ENCODE measurements around the gene C19orf25. TPM values are rescaled to one million over a fixed set of nuclear protein-coding genes. Genes with fewer than 3 reads are reported as not detected.

The C19orf25 gene
- total RNA-seq, 2 donors from 2014 or later: 54.0 to 93.0 TPM

DNA sequence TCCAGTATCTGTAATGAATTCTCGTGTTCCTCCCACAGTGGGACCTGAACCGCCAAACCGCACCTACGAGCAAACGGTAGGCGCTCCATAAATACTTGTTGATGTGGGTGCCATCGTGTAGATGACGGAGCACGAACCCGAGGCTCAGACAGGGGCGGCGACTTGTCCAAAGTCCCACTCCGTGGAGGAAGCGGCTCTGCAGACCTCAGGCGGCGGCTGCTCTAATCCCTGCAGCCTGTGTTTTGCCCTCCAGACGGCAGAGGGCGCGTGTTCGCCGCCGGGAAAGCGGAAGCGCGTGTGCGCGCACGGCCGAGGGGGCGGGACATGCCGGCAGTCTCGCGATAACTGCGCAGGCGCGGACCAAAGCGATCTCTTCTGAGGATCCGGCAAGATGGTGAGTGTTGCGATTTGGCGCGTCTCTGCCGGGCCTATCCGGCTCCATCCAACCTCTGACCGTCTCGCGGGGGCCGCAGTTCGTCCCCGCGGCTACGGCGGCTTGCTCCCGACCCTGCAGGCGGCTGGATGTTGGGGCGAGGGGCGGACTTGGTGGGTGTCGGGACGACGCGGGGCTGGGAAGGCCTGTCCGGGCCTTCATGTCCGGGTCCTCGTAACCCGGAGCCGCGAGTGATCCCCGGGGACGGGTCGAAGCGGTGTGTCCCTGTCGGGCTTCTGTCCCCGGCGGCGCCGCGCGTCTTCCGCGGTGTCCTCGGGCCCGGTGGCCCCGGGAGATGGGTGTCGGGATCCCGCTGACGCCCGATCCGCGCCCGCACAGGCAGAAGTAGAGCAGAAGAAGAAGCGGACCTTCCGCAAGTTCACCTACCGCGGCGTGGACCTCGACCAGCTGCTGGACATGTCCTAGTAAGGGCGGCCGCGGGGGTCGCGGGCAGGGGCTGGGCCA, 40.7 kb downstream of the C19orf25 start, which contains the start of gene RPS15:
RPS15 (plus strand) TSS at position 362 of the 898 bp plus-strand sequence; CDS start at position 392, 30 bp downstream.
- TF ChIP-seq POLR2AphosphoS5 (IDR thresholded peaks at IDR 0.05): peak; percentile 99
- TF ChIP-seq POLR2A (IDR thresholded peaks at IDR 0.05): peak; percentile 84
- TF ChIP-seq, protein P1, sequence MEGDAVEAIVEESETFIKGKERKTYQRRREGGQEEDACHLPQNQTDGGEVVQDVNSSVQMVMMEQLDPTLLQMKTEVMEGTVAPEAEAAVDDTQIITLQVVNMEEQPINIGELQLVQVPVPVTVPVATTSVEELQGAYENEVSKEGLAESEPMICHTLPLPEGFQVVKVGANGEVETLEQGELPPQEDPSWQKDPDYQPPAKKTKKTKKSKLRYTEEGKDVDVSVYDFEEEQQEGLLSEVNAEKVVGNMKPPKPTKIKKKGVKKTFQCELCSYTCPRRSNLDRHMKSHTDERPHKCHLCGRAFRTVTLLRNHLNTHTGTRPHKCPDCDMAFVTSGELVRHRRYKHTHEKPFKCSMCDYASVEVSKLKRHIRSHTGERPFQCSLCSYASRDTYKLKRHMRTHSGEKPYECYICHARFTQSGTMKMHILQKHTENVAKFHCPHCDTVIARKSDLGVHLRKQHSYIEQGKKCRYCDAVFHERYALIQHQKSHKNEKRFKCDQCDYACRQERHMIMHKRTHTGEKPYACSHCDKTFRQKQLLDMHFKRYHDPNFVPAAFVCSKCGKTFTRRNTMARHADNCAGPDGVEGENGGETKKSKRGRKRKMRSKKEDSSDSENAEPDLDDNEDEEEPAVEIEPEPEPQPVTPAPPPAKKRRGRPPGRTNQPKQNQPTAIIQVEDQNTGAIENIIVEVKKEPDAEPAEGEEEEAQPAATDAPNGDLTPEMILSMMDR (IDR thresholded peaks at IDR 0.05): peak; percentile 95 to 99 (median 98)
- Histone ChIP-seq H3K9me3 (no peaks in the 10 kb centered on the region), H3K36me3 (peaks cover 4 to 28% of the 10 kb centered on the region in 2 donors), H3K4me3 (peak within 1 kb of the TSS; percentile 71 to 88), H3K27ac (peak within 1 kb of the TSS; percentile 73 to 81), H3K4me1 (replicated peaks) (peaks cover 14% of the 10 kb centered on the region), H3K27me3 (replicated peaks; ENCODE audit: insufficient read depth) (no peaks in the 10 kb centered on the region)
- intact Hi-C loops (cut with DNase I): loop anchor here (5.0 kb wide), 1 partner anchor 161 kb away; the partner anchor contains the start of gene FAM174C
- peak; percentile 92 for DNase-seq (ENCODE audit: low spot score)
- 2% methylated on average over 80 of the region's 100 CpGs for WGBS

- intact Hi-C loops (cut with DNase I): loop anchor here (5.0 kb wide), 1 partner anchor 160 kb away; the partner anchor contains the start of gene FAM174C
- no peaks in the 10 kb centered on the region for H3K9me3 ChIP-seq
- no peak overlapping the region for H3K27ac ChIP-seq
- peaks cover 6 to 35% of the 10 kb centered on the region in 2 donors for H3K36me3 ChIP-seq
- H3K4me3 ChIP-seq: no peak overlapping the region
- no peak for TF ChIP-seq POLR2A (IDR thresholded peaks at IDR 0.05)
- H3K27me3 ChIP-seq (replicated peaks; ENCODE audit: insufficient read depth): no peaks in the 10 kb centered on the region
- DNase-seq (ENCODE audit: low spot score): no peak
- peaks cover 14% of the 10 kb centered on the region for H3K4me1 ChIP-seq (replicated peaks)
- 54% methylated on average over 8 of the region's 8 CpGs for WGBS
These were observed 41.4 kb downstream of the C19orf25 start for GRCh38 chr19:1437609-1438008.

DNA sequence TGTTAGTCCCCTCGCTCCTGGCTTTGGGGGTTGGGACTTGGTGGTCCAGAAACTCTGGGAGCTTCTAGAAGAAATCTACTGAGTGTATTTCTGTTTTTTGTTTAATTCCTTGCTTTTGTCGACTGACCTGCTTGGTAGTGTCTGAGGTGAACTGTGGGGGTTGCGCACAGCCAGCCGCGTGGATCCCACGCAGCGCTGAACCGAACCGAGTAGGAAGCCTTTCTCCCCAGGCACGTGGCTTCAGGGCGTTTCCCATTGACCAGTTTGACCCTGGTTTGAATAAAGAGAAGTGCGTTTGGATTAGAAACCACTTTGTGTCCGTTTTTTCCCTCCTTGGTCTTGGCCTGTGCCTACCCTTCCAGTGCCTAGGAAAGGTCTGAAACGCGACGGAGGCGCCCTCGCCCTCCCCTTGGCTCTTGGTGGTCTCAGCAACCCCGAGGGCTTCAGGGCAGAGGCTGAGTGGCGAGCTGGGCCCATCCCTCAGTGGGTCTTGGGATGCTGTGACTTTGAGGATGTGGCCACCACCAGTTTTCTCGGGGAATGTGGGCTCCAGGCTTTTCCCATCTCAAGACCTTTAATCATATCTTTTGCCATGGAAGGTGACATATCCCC, 43.5 kb downstream of the C19orf25 start:
- Histone ChIP-seq H3K9me3 (no peaks in the 10 kb centered on the region), H3K27me3 (replicated peaks; ENCODE audit: insufficient read depth) (no peaks in the 10 kb centered on the region), H3K27ac (no peak overlapping the region), H3K4me3 (no peak overlapping the region), H3K36me3 (peaks cover 6 to 32% of the 10 kb centered on the region in 2 donors), H3K4me1 (replicated peaks) (peaks cover 14% of the 10 kb centered on the region)
- DNase-seq (ENCODE audit: low spot score): no peak
- intact Hi-C loops (cut with DNase I): loop anchor here (5.0 kb wide), 1 partner anchor 158 kb away; the partner anchor contains the start of gene FAM174C
- WGBS: 84% methylated on average over 21 of the region's 21 CpGs
- TF ChIP-seq POLR2AphosphoS5 (IDR thresholded peaks at IDR 0.05) (no peak), POLR2A (IDR thresholded peaks at IDR 0.05) (no peak)
- TF ChIP-seq, protein P1 (IDR thresholded peaks at IDR 0.05): no peak

DNA sequence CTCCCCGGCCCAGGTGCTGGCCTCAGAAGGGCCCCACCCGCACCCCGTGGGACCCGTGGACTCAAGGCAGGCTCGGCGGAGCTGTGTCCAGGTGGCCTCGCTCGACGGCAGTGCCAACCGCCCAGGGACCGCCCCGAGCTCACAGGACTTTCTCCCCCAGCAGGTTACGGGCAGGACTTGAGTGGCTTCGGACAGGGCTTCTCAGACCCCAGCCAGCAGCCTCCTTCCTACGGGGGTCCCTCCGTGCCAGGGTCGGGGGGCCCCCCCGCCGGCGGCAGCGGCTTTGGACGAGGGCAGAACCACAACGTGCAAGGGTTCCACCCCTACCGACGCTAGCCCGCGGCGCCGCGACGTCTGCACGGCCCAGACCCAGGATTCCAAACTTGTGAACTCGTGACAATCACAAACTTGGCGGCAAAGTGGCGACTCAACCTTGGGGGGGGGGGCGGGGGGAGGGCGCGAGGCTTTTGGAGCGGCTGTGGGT, 44.4 kb downstream of the C19orf25 start:
- H3K9me3 ChIP-seq: no peaks in the 10 kb centered on the region
- DNase-seq (ENCODE audit: low spot score): no peak
- intact Hi-C loops (cut with DNase I): loop anchor here (5.0 kb wide), 1 partner anchor 157 kb away; the partner anchor contains the start of gene FAM174C
- H3K27me3 ChIP-seq (replicated peaks; ENCODE audit: insufficient read depth): no peaks in the 10 kb centered on the region
- peaks cover 6 to 32% of the 10 kb centered on the region in 2 donors for H3K36me3 ChIP-seq
- H3K4me3 ChIP-seq: no peak overlapping the region
- TF ChIP-seq POLR2A (IDR thresholded peaks at IDR 0.05) (no peak), POLR2AphosphoS5 (IDR thresholded peaks at IDR 0.05) (no peak)
- TF ChIP-seq, protein P1 (IDR thresholded peaks at IDR 0.05): no peak
- H3K4me1 ChIP-seq (replicated peaks): peaks cover 7% of the 10 kb centered on the region
- H3K27ac ChIP-seq: no peak overlapping the region
- 86% methylated on average over 39 of the region's 39 CpGs for WGBS

- DNase-seq (ENCODE audit: low spot score): no peak
- H3K9me3 ChIP-seq: no peaks in the 10 kb centered on the region
- TF ChIP-seq, protein P1 (IDR thresholded peaks at IDR 0.05): no peak
- no peak for TF ChIP-seq POLR2AphosphoS5 (IDR thresholded peaks at IDR 0.05)
- TF ChIP-seq POLR2A (IDR thresholded peaks at IDR 0.05): no peak
- H3K36me3 ChIP-seq: peaks cover 6 to 32% of the 10 kb centered on the region in 2 donors
- H3K27ac ChIP-seq: no peak overlapping the region
- intact Hi-C loops (cut with DNase I): no loop called here
- H3K4me1 ChIP-seq (replicated peaks): peaks cover under 1% of the 10 kb centered on the region
- no peak overlapping the region for H3K4me3 ChIP-seq
- H3K27me3 ChIP-seq (replicated peaks; ENCODE audit: insufficient read depth): no peaks in the 10 kb centered on the region
- 84% methylated on average over 16 of the region's 17 CpGs for WGBS
These were observed 45.0 kb downstream of the C19orf25 start for GRCh38 chr19:1434040-1434366.

All from prostate gland (tissue), 2 donors.